Eye (tissue), 1 donor: Measurements from ENCODE around the gene POLR3A.
A peak's percentile ranks its signal among the peaks of the same experiment; 100 is the strongest.

ENCODE experiments used
- DNase-seq: peaks from one replicate; pipeline ENCODE4 v3.0.0-alpha.2; 2015

POLR3A gene

GRCh38 chr10:77975086-77975666 lies 54.1 kb downstream of the POLR3A start:
- DNase-seq, result no peak

- DNase-seq, result peak; percentile 48
These were observed 54.8 kb downstream of the POLR3A start for GRCh38 chr10:77974396-77975074.

- DNase-seq, result no peak
These were observed 56.0 kb downstream of the POLR3A start for GRCh38 chr10:77973276-77973675.

GRCh38 chr10:77972148-77972547 lies 57.2 kb downstream of the POLR3A start:
- no peak for DNase-seq

- DNase-seq, result no peak
These were observed 57.5 kb downstream of the POLR3A start for GRCh38 chr10:77971804-77972144.

GRCh38 chr10:77970869-77971803 lies 58.2 kb downstream of the POLR3A start:
- peak; percentile 66 for DNase-seq

GRCh38 chr10:77969114-77969513 lies 60.2 kb downstream of the POLR3A start:
- DNase-seq, result no peak

- peak; percentile 93 for DNase-seq
These were observed 61.7 kb downstream of the POLR3A start for GRCh38 chr10:77967611-77968022.

- no peak for DNase-seq
These were observed 64.0 kb downstream of the POLR3A start for GRCh38 chr10:77965294-77965693.

- DNase-seq, result no peak
These were observed 64.5 kb downstream of the POLR3A start for GRCh38 chr10:77964811-77965210.

- no peak for DNase-seq
These were observed 65.4 kb downstream of the POLR3A start for GRCh38 chr10:77963901-77964300.

- no peak for DNase-seq
These were observed 66.8 kb downstream of the POLR3A start for GRCh38 chr10:77962350-77963146.

- DNase-seq, result no peak
These were observed 67.6 kb downstream of the POLR3A start for GRCh38 chr10:77961668-77962067.

GRCh38 chr10:77960829-77961329 lies 68.4 kb downstream of the POLR3A start:
- DNase-seq, result no peak

- DNase-seq, result no peak
These were observed 69.3 kb downstream of the POLR3A start for GRCh38 chr10:77959887-77960455.

- no peak for DNase-seq
These were observed 69.9 kb downstream of the POLR3A start for GRCh38 chr10:77959384-77959783.

- DNase-seq, result no peak
These were observed 74.2 kb downstream of the POLR3A start for GRCh38 chr10:77955136-77955535.

GRCh38 chr10:77949167-77949566 lies 80.1 kb downstream of the POLR3A start:
- DNase-seq, result no peak

GRCh38 chr10:77946084-77946483 lies 83.2 kb downstream of the POLR3A start:
- no peak for DNase-seq

- no peak for DNase-seq
These were observed 84.8 kb downstream of the POLR3A start for GRCh38 chr10:77944519-77944918.

- DNase-seq, result peak; percentile 58
These were observed 86.0 kb downstream of the POLR3A start for GRCh38 chr10:77943121-77943901.

GRCh38 chr10:77941790-77942189 lies 87.5 kb downstream of the POLR3A start:
- DNase-seq, result no peak
